ENCODE results near the gene TRABD.

The TRABD gene

DNA sequence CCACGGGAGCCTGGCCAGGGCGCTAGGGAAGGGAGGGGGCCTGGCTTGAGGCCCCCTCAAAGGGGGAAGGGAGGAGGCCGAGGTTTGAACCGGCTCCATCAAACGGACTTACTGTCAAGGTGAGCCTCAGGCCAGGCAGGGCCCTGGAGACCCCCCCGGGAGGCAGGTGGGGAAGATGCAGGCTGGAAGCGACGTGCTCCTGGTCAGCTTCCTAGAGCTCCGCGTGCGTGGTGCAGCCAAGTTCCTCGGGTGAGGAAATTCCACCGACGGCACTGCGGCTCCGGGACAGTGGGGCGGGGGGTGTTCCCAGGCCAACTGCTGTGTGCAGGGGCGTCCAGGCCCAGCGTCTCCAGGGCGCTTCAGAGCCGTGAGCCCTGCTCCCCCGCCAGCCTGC lies 7.2 kb upstream of the TRABD start:
- DNase-seq (ENCODE audit: extremely low read depth, low read depth) = no peak
- TF ChIP-seq, protein P1, sequence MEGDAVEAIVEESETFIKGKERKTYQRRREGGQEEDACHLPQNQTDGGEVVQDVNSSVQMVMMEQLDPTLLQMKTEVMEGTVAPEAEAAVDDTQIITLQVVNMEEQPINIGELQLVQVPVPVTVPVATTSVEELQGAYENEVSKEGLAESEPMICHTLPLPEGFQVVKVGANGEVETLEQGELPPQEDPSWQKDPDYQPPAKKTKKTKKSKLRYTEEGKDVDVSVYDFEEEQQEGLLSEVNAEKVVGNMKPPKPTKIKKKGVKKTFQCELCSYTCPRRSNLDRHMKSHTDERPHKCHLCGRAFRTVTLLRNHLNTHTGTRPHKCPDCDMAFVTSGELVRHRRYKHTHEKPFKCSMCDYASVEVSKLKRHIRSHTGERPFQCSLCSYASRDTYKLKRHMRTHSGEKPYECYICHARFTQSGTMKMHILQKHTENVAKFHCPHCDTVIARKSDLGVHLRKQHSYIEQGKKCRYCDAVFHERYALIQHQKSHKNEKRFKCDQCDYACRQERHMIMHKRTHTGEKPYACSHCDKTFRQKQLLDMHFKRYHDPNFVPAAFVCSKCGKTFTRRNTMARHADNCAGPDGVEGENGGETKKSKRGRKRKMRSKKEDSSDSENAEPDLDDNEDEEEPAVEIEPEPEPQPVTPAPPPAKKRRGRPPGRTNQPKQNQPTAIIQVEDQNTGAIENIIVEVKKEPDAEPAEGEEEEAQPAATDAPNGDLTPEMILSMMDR (IDR thresholded peaks at IDR 0.05; ENCODE audit: low read depth, low read length) = no peak

GRCh38 chr22:50178871-50179869 lies 6.5 kb upstream of the TRABD start:
- TF ChIP-seq, protein P1 (IDR thresholded peaks at IDR 0.05; ENCODE audit: low read depth, low read length) = no peak
- no peak for DNase-seq (ENCODE audit: extremely low read depth, low read depth)

DNA sequence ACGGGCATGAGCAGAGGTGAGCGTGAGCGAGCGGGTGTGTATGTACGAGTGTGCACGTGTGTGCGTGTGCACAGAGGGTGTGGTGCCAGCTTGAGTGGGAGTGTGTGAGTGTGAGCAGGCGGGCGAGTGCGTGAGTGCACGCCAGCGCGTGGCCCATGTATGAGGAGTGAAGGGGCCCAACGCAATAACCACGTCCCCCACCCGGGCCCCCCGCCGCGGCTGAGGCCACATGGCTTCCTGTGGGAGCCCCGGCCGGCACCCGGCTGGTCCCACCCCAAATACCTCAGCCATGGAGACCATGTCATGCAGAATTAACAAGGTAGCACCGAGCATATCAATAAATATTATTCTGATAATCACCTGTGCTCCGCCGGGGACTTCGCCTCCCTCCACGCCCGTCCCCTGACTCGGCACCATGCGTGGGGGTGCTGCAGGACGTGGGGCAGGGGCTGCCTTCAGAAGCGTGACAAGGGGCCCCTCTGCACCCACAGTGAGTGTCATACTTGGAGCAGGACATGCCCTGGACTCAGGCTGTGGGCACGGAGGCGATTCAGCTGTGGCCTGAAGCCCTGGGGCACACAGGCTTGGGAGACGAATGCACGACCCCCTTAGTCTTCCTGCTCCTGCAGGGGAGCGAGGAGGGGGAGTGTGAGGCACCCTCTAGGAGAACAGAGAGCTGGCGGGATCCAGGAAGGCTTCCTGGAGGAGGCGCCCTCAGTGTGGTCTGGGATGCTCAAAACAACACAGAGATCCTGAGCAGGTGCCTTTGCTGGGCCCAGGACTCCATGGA lies 5.6 kb upstream of the TRABD start:
- DNase-seq (ENCODE audit: extremely low read depth, low read depth) = no peak
- TF ChIP-seq, protein P1 (IDR thresholded peaks at IDR 0.05; ENCODE audit: low read depth, low read length) = no peak

- TF ChIP-seq, protein P1 (IDR thresholded peaks at IDR 0.05; ENCODE audit: low read depth, low read length) = no peak
These were observed 4.8 kb upstream of the TRABD start for GRCh38 chr22:50180727-50181521.

GRCh38 chr22:50182176-50183081 lies 3.3 kb upstream of the TRABD start:
- TF ChIP-seq, protein P1 (IDR thresholded peaks at IDR 0.05; ENCODE audit: low read depth, low read length) = no peak
- no peak for DNase-seq (ENCODE audit: extremely low read depth, low read depth)

More at GRCh38 chr22:50180727-50181521, 4.8 kb upstream of the TRABD start:
- DNase-seq (ENCODE audit: extremely low read depth, low read depth) = no peak
